Brain microvascular endothelial cell (primary cell): ENCODE results near the gene DCD.

Source experiments
- DNase-seq: peaks from one replicate; pipeline ENCODE4 v3.0.0-alpha.2; 2020
- H3K27ac ChIP-seq: fragments of 250-450 bp; sonication (Bioruptor Pico); 2 replicates; pipeline ENCODE4 v1.5.1; 2020; ENCODE audit warnings: mild to moderate bottlenecking, moderate library complexity
- H3K27me3 ChIP-seq: fragments of 250-450 bp; sonication (Bioruptor Pico); replicated peaks from 2 replicates; pipeline ENCODE4 v1.5.1; 2020; ENCODE audit warnings: mild to moderate bottlenecking
- H3K36me3 ChIP-seq: fragments of 250-450 bp; sonication (Bioruptor Pico); replicated peaks from 2 replicates; pipeline ENCODE4 v1.5.1; 2020; ENCODE audit warnings: mild to moderate bottlenecking
- H3K4me3 ChIP-seq: 2 replicates; pipeline ENCODE4 v1.5.1; 2011; ENCODE audit warnings: low read depth, mild to moderate bottlenecking, control low read depth, low read length, moderate library complexity
- CTCF ChIP-seq: IDR thresholded peaks from 2 replicates; pipeline ENCODE4 v1.5.1; 2011; ENCODE audit warnings: low read depth, mild to moderate bottlenecking, moderate library complexity, low read length, control low read depth, inconsistent platforms; ENCODE audit errors: missing control alignments
- in situ Hi-C: cut with HindIII; loops from 2 replicates; pipeline ENCODE4 v1.10.0; 2017; ENCODE audit warnings: low sequenced_read_pairs, low pct_ligation_motif_present

Gene DCD

GRCh38 chr12:54603173-54603814 is 44.9 kb downstream of the DCD start:
- H3K4me3 ChIP-seq, result no peak overlapping the region
- no peaks in the 10 kb centered on the region for H3K36me3 ChIP-seq
- in situ Hi-C loops, result no loop called here
- no peak overlapping the region for H3K27ac ChIP-seq
- TF ChIP-seq CTCF, result peak; percentile 93
- DNase-seq, result peak; percentile 68
- H3K27me3 ChIP-seq, result no peaks in the 10 kb centered on the region

- in situ Hi-C loops, result no loop called here
- no peaks in the 10 kb centered on the region for H3K36me3 ChIP-seq
- DNase-seq, result no peak
- H3K27ac ChIP-seq, result no peak overlapping the region
- no peak overlapping the region for H3K4me3 ChIP-seq
- H3K27me3 ChIP-seq, result no peaks in the 10 kb centered on the region
- TF ChIP-seq CTCF, result no peak
Observed at GRCh38 chr12:54602661-54603060, 45.5 kb downstream of the DCD start.

GRCh38 chr12:54601841-54602240 is 46.3 kb downstream of the DCD start:
- H3K27me3 ChIP-seq, result no peaks in the 10 kb centered on the region
- H3K36me3 ChIP-seq, result no peaks in the 10 kb centered on the region
- in situ Hi-C loops, result no loop called here
- H3K4me3 ChIP-seq, result no peak overlapping the region
- no peak for DNase-seq
- TF ChIP-seq CTCF, result no peak
- H3K27ac ChIP-seq, result no peak overlapping the region

- no peak overlapping the region for H3K27ac ChIP-seq
- DNase-seq, result no peak
- no peak for TF ChIP-seq CTCF
- H3K4me3 ChIP-seq, result no peak overlapping the region
- in situ Hi-C loops, result no loop called here
- no peaks in the 10 kb centered on the region for H3K36me3 ChIP-seq
- no peaks in the 10 kb centered on the region for H3K27me3 ChIP-seq
Observed at GRCh38 chr12:54598970-54599369, 49.2 kb downstream of the DCD start.

GRCh38 chr12:54596526-54596946 is 51.6 kb downstream of the DCD start:
- in situ Hi-C loops, result no loop called here
- Histone ChIP-seq H3K4me3 (no peak overlapping the region), H3K27ac (no peak overlapping the region), H3K27me3 (no peaks in the 10 kb centered on the region), H3K36me3 (no peaks in the 10 kb centered on the region)
- DNase-seq, result peak; percentile 66
- TF ChIP-seq CTCF, result peak; percentile 94

- TF ChIP-seq CTCF, result no peak
Observed at GRCh38 chr12:54595471-54595870, 52.7 kb downstream of the DCD start.

More at GRCh38 chr12:54595471-54595870, 52.7 kb downstream of the DCD start:
- H3K27me3 ChIP-seq, result peaks cover 3% of the 10 kb centered on the region
- H3K27ac ChIP-seq, result no peak overlapping the region
- no peaks in the 10 kb centered on the region for H3K36me3 ChIP-seq
- H3K4me3 ChIP-seq, result no peak overlapping the region
- DNase-seq, result no peak
- in situ Hi-C loops, result no loop called here
